K562 (cell line): ENCODE data around the gene HSD17B2. TPM values are rescaled to one million over a fixed set of nuclear protein-coding genes. Genes with fewer than 3 reads are reported as not detected.

Experiments
- ATAC-seq: fragments of 200-7000 bp; cut with Tn5 transposase; 3 replicates; pipeline ENCODE4 v1.9.1; 2020; ENCODE audit warnings: moderate library complexity
- BruUV-seq: library from RNA; stranded (reverse); fragments of 400-500 nt; replicated peaks from 2 replicates; lab custom pipeline; 2021; lab: Mats Ljungman, UMichigan
- CTCF ChIA-PET: fragments of 300-600 bp; formaldehyde crosslinking; extraction: SDS; loops from one replicate; lab custom pipeline; 2021; ENCODE audit warnings: low intra/inter-chr PET ratio; lab: Yijun Ruan, JAX
- POLR2A ChIA-PET: fragments of 300-600, 350-650 bp; sonication (Branson Sonifier 250); formaldehyde crosslinking; extraction: SDS; loops from one replicate; lab custom pipeline; 2021; ENCODE audit warnings: antibody characterized with exemption, inconsistent platforms; lab: Yijun Ruan, JAX
- DNase-seq, 4 experiments: peaks; one replicate each; pipeline versions ENCODE4 v3.0.0 to v3.0.0-alpha.2; 2011 to 2018; ENCODE audit warnings: low spot score in 3 of 4, mixed read lengths in 3 of 4; ENCODE audit errors: extremely low read depth in 1 of 4
- FAIRE-seq: peaks from 2 replicates; lab custom pipeline; 2011; peaks lifted over from hg19 to GRCh38; lab: Jason Lieb, UNC
- H2AFZ ChIP-seq: 2 replicates; pipeline ENCODE4 v1.6.0; 2011; ENCODE audit warnings: low read depth, low read length, control low read depth, inconsistent platforms
- H3K27ac ChIP-seq: fragments of 200-600 bp; 3 replicates; pipeline ENCODE4 v1.8.0; 2011; ENCODE audit warnings: low read depth, mild to moderate bottlenecking, control low read depth, inconsistent platforms, low read length, moderate library complexity, mixed read lengths; ENCODE audit errors: extremely low read depth
- H3K27me3 ChIP-seq, 2 experiments: fragments of 300-600 bp in 1 of 2; 2 replicates in 1 of 2; 3 replicates in 1 of 2; pipeline versions ENCODE4 v1.6.0 to v1.8.0; 2011; ENCODE audit warnings: inconsistent platforms in 2 of 2, low read length in 2 of 2, mild to moderate bottlenecking in 1 of 2, mixed read lengths in 1 of 2, moderate library complexity in 1 of 2; ENCODE audit not compliant: control insufficient read depth in 2 of 2, insufficient read depth in 2 of 2
- H3K36me3 ChIP-seq: fragments of 300-600 bp; 3 replicates; pipeline ENCODE4 v1.8.0; 2011; ENCODE audit warnings: mild to moderate bottlenecking, low read length, inconsistent platforms; ENCODE audit not compliant: control insufficient read depth, insufficient read depth
- H3K4me1 ChIP-seq, 2 experiments: fragments of 200-600 bp in 1 of 2; replicated peaks in 1 of 2; 2 replicates in 1 of 2; 3 replicates in 1 of 2; pipeline versions ENCODE4 v1.5.1 to v1.8.0; 2011; ENCODE audit warnings: inconsistent platforms in 2 of 2, low read length in 2 of 2, mild to moderate bottlenecking in 1 of 2, mixed read lengths in 1 of 2, moderate library complexity in 1 of 2; ENCODE audit not compliant: control insufficient read depth in 2 of 2, insufficient read depth in 2 of 2
- H3K4me2 ChIP-seq: 2 replicates; pipeline ENCODE4 v1.6.1; 2011; ENCODE audit warnings: low read length, control low read depth, inconsistent platforms, mixed read lengths; ENCODE audit not compliant: insufficient read depth
- H3K4me3 ChIP-seq: fragments of 200-600 bp; sonication (generic), shearing (Covaris generic); 2 replicates; pipeline ENCODE4 v1.5.1; 2016; ENCODE audit warnings: control low read depth, inconsistent platforms
- H3K79me2 ChIP-seq: fragments of 200-600 bp; 3 replicates; pipeline ENCODE4 v1.8.0; 2011; ENCODE audit warnings: low read length, inconsistent platforms; ENCODE audit not compliant: control insufficient read depth, insufficient read depth
- H3K9ac ChIP-seq, 2 experiments: 2 replicates each; pipeline versions ENCODE4 v1.6.0 to v1.6.1; 2011; ENCODE audit warnings: low read depth in 2 of 2, low read length in 2 of 2, control low read depth in 1 of 2, inconsistent platforms in 1 of 2, mild to moderate bottlenecking in 1 of 2, mixed read lengths in 1 of 2; ENCODE audit not compliant: insufficient read depth in 1 of 2
- H3K9me1 ChIP-seq: one replicate; pipeline ENCODE4 v1.6.0; 2011; ENCODE audit warnings: inconsistent platforms, mild to moderate bottlenecking, low read length, moderate library complexity; ENCODE audit not compliant: control insufficient read depth, insufficient read depth
- H3K9me3 ChIP-seq: replicated peaks from 2 replicates; pipeline ENCODE4 v1.5.1; 2011; ENCODE audit warnings: low read depth, low read length, inconsistent platforms; ENCODE audit not compliant: control insufficient read depth, insufficient read depth
- H4K20me1 ChIP-seq: replicated peaks from 2 replicates; pipeline ENCODE4 v1.6.1; 2011; ENCODE audit warnings: low read length, inconsistent platforms, mixed read lengths; ENCODE audit not compliant: control insufficient read depth, insufficient read depth
- BRD9 ChIP-seq: fragments of 450-650 bp; IDR thresholded peaks from 2 replicates; pipeline ENCODE4 v1.6.1; 2018; ENCODE audit warnings: low read depth; ENCODE audit not compliant: partially characterized antibody
- E2F5 ChIP-seq: sonication (generic); formaldehyde crosslinking; IDR thresholded peaks from 2 replicates; pipeline ENCODE4 v1.8.0; 2022; ENCODE audit warnings: mild to moderate bottlenecking, missing genetic modification reagents
- FIP1L1 ChIP-seq: fragments of 200-400 bp; formaldehyde crosslinking; IDR thresholded peaks from 2 replicates; pipeline ENCODE4 v1.6.1; 2018; ENCODE audit warnings: mild to moderate bottlenecking, low read depth, low read length; ENCODE audit not compliant: poor library complexity, severe bottlenecking
- RB1 ChIP-seq: fragments of 450-650 bp; IDR thresholded peaks from 2 replicates; pipeline ENCODE4 v1.6.1; 2017; ENCODE audit warnings: low read depth, mild to moderate bottlenecking
- ZNF263 ChIP-seq: sonication (generic); formaldehyde crosslinking; IDR thresholded peaks from 2 replicates; pipeline ENCODE4 v1.8.0; 2022; ENCODE audit warnings: mild to moderate bottlenecking, missing genetic modification reagents, borderline replicate concordance
- WGBS: fragments of 100-300 bp; shearing (Covaris generic); methylation state at CpG from one replicate; pipeline ENCODE4 v1.1.6; 2016; ENCODE audit warnings: low coverage, mixed read lengths; ENCODE audit not compliant: insufficient coverage; ENCODE audit errors: missing lambda C conversion rate; 5-methylcytosine and 5-hydroxymethylcytosine counted together
- in situ Hi-C: fragments of 300-500 bp; cut with MboI; formaldehyde crosslinking; loops from 4 replicates; pipeline ENCODE4 v1.15.0; 2018; ENCODE audit warnings: inconsistent platforms, mixed read lengths
- intact Hi-C: fragments of 100-400 bp; cut with micrococcal nuclease; formaldehyde crosslinking; loops from 2 replicates; pipeline ENCODE4 v1.14.2; 2022
- polyA plus RNA-seq, 8 experiments: library from polyadenylated mRNA; depleted of rRNA in 4 of 8; stranded (reverse) in 5 of 8; unstranded in 3 of 8; fragments of >200 nt; fragmentation: Nextera tagmentation in 2 of 8; fragmentation: Illumina TruSeq in 1 of 8; extraction: Ambion mirVana in 2 of 8; extraction: Trizol in 1 of 8; gene quantifications; 2 replicates each; pipeline versions ENCODE4 v1.2.1 to v1.2.3, GENCODE V29; 2011 to 2014; ENCODE audit warnings: inconsistent platforms in 1 of 8, missing spikeins in 1 of 8
- total RNA-seq, 7 experiments: library from RNA; depleted of rRNA in 6 of 7; stranded (reverse); fragments of >200 nt in 6 of 7; fragmentation: Illumina TruSeq in 2 of 7; extraction: Trizol in 2 of 7; gene quantifications; 2 replicates each; pipeline versions ENCODE4 v1.2.1 to v1.2.3, GENCODE V29; 2011 to 2021; ENCODE audit warnings: low replicate concordance in 1 of 7
- TF ChIP-seq, protein P1 (sequence below): fragments of 250-450 bp; sonication (Bioruptor Pico); IDR thresholded peaks from 2 replicates; pipeline ENCODE4 v1.5.0; 2020; ENCODE audit warnings: mild to moderate bottlenecking, borderline replicate concordance
- TF ChIP-seq, protein P2 (sequence below): sonication (generic); formaldehyde crosslinking; IDR thresholded peaks from 2 replicates; pipeline ENCODE4 v1.8.1; 2022; ENCODE audit warnings: missing genetic modification reagents

Gene HSD17B2
- total and polyA plus RNA-seq, 9 of the 15 experiments (the other 6 are each of a cell fraction or from before 2014, with no cell fraction given) = not detected

DNA sequence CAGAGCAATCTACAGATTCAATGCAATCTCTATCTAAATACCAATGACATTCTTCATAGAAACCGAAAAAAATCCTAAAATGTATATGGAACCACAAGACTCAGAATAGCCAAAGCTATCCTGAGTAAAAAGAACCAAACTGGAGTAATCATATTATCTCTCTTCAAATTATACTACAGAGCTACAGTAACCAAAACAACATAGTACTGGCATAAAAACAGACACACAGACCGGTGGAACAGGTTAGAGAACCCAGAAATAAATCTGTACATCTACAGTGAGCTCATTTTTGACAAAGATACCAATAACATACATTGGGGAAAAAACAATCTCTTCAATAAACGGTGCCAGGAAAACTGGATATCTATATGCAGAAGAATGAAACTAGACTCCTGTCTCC is 89.6 kb downstream of the HSD17B2 start:
- intact Hi-C loops = no loop called here
- Histone ChIP-seq H3K4me2 (no peak overlapping the region), H4K20me1 (no peaks in the 10 kb centered on the region), H3K4me3 (no peak overlapping the region), H3K27ac (no peak overlapping the region), H2AFZ (no peak overlapping the region), H3K9ac (no peak overlapping the region), H3K9me3 (no peaks in the 10 kb centered on the region), H3K9me1 (no peaks in the 10 kb centered on the region), H3K79me2 (no peaks in the 10 kb centered on the region), H3K27me3 (peaks cover 5 to 11% of the 10 kb centered on the region in 2 experiments; a peak in 4 of 5 replicates), H3K4me1 (no peaks in the 10 kb centered on the region), H3K36me3 (no peaks in the 10 kb centered on the region)
- no peak for ATAC-seq
- WGBS = 0% methylated on average over 3 of the region's 3 CpGs
- in situ Hi-C loops = no loop called here
- BruUV-seq = no TSS peak
- ChIA-PET POLR2A (no interaction called here), CTCF (no interaction called here)
- TF ChIP-seq E2F5 = no peak
- no peak for TF ChIP-seq BRD9
- TF ChIP-seq, protein P1, sequence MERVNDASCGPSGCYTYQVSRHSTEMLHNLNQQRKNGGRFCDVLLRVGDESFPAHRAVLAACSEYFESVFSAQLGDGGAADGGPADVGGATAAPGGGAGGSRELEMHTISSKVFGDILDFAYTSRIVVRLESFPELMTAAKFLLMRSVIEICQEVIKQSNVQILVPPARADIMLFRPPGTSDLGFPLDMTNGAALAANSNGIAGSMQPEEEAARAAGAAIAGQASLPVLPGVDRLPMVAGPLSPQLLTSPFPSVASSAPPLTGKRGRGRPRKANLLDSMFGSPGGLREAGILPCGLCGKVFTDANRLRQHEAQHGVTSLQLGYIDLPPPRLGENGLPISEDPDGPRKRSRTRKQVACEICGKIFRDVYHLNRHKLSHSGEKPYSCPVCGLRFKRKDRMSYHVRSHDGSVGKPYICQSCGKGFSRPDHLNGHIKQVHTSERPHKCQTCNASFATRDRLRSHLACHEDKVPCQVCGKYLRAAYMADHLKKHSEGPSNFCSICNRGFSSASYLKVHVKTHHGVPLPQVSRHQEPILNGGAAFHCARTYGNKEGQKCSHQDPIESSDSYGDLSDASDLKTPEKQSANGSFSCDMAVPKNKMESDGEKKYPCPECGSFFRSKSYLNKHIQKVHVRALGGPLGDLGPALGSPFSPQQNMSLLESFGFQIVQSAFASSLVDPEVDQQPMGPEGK = no peak
- no peak for TF ChIP-seq RB1
- TF ChIP-seq, protein P2, sequence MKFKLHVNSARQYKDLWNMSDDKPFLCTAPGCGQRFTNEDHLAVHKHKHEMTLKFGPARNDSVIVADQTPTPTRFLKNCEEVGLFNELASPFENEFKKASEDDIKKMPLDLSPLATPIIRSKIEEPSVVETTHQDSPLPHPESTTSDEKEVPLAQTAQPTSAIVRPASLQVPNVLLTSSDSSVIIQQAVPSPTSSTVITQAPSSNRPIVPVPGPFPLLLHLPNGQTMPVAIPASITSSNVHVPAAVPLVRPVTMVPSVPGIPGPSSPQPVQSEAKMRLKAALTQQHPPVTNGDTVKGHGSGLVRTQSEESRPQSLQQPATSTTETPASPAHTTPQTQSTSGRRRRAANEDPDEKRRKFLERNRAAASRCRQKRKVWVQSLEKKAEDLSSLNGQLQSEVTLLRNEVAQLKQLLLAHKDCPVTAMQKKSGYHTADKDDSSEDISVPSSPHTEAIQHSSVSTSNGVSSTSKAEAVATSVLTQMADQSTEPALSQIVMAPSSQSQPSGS (CRISPR knock-in tag) = no peak
- TF ChIP-seq FIP1L1 = no peak
- no peak for TF ChIP-seq ZNF263 (CRISPR knock-in tag)
- no peak for FAIRE-seq
- DNase-seq = no peak
